Left forelimb (tissue), 1 donor: ENCODE measurements around the gene KLF13.

Experiments used
- DNase-seq: peaks from one replicate; pipeline ENCODE4 v3.0.0-alpha.2; 2018; ENCODE audit warnings: low spot score

Gene KLF13

DNA sequence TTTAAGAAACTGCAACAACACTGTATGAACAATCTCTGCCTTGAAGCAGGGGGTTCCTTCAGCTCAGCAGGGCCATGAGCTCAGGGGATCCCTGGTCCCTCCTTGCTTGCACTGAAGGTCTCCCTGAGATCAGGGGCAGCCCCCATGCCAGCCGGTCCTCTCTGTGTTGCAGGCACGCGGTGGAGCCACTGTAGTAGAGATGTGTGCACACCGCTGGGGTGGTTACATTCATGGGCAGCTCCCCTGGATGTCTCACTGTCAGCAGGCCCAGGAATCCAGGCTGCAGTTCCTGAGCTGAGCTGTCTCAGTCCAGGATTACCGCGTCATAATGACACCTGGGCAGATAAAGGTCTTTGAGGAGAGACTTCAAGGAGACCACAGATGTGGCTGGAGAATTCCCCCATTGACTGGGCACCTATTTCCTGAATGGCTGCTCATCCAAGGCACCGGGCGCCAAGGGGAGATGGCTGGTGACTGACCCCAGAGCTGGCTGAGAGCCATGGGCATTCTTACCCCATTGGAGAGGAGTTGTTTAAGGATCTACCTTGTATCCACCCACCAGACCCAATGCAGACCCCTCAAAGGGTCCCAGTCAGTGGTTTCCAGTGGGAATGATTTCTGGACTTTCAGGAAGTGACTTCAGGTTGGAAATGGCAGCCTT is 10.4 kb upstream of the KLF13 start:
- DNase-seq: no peak

DNA sequence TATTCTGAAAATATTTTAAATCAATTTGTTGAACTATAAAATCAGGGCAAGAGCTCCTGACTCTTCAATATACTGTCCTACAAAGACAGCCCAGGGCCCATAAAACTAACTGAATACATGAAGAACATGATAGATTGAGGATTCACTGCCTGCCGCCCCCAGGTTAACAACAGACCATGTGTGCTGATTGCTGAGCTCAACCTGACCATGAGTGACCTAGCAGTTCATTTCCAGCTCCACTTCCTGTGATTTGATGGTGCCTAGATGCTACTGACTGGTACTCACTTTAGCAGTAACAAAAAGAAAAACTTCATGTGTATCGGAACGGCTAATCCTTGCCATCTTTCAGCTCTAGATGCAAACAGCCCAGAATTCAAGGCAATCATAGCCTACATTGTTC is 9.6 kb upstream of the KLF13 start:
- DNase-seq: no peak

DNA sequence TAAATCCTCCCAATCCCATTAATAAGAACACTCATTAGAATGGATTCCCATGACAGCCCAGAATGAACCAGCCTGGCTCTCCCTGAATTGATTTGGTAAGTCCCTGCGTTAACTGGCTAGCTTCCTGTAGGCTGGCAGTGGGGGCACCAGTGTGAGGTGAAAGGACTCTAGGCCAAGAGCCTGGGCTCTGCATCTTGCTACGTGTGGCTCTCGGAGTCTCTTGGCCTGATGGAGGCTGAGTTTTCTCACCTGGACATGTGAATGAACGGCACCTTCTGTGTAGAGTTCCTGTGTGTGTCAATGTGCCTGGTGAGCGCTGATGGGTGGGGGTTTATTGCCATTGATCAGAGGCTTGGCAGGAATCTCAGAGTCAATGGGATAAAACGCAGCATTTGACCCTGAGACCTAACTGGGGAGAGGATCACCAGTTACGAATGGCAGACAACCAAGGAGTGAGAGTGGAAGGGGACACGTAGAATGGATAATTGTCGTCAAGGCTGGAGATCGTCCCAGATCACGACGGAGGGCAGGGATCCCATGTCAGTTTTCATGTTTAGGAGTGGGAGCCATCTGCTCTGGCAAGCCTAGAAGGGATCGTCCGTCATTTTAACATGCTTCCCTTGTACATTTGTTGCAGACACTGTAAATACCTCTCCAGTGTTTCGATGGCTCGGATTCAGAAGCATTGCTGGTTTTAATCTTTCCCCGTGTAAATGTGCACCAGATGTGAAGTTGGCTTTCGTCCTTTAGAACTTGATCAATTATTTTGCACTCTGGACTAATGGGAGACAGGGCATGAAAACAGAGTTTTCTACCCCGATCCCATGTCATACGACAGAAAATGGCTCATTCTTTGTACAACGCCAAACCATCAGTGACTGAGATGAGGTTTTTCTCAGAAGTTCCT is 9.0 kb upstream of the KLF13 start:
- no peak for DNase-seq

GRCh38 chr15:31318429-31318828 is 8.2 kb upstream of the KLF13 start:
- DNase-seq: no peak

DNA sequence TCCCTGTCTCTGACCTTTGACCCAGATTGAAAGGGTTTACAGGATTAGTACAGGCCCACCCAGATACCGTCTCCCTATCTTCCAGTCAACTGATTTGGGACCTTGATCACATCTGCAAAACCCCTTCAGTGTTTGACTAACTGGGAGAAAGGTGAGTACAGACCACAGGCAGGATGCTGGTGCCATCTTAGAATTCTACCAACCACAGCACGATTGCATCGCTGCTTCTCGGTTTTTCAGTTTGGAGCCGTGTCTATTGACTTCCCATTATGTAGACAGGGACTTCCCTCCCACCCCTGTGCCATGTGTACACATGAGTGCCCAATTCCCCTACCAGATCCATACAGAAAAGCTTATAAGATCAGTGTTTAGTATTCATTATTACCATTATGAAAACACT is 6.6 kb upstream of the KLF13 start:
- DNase-seq: no peak

DNA sequence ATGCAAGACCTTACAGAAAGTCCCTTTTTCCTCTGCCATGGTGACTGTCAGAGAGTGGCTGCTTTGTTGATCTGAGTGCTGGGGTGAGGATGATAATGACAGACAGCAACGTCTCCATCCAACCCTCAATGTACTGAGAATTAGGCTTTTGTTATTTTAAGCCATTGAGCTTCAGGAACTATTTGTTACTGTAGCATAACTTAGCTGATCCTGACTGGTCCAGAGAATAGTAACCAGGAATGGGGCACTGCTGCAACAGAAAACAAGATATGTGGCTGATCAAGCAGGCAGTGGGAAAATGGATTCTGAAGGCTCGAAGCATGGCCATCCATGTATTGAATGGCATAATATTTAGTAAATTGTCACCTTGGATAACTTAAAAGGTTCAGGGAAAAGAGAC is 5.2 kb upstream of the KLF13 start:
- DNase-seq: no peak

DNA sequence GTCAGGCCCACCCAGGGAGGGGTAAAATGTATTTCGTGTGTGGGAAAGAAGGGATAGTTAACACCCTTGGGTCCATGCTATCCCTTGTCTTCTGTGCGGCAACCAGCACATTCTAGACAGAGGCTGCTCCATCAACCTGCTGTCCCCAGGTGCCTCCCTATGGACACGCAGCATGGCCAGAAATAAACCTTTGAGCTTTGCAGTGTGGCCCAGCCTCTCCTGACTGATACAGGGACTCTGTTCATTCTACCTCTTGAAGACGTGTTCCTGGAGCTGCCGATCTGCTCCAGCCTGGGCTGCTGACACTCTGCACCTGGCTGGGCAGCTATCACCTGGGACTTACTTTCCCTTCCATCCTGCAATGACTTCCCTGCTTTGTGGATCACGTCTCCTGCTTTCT is 4.1 kb upstream of the KLF13 start:
- no peak for DNase-seq

DNA sequence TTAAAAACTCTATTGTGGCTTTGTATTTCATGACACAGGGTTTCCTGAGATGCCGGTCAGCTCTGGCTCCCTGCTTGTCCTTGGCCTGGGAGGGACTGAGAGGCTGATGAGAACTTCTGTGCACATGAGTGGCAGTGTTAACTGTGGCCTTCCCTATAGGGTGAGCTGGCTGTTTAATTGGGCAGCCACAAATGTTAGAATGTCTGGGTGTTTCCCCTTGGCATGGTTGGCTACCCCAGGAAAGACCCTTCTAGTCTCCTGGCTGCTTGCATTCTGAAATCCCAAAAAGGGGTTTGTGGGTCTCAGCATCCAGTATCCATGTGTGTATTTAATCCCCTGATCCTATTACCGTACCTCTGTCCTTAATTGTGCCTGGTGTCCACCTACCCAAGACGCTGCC is 3.0 kb upstream of the KLF13 start:
- DNase-seq: no peak

- DNase-seq: no peak
Measured at GRCh38 chr15:31324186-31324585, 2.4 kb upstream of the KLF13 start.

- DNase-seq: no peak
Measured at GRCh38 chr15:31324806-31325594, 1.6 kb upstream of the KLF13 start.

- DNase-seq: peak; percentile 87
Measured at GRCh38 chr15:31325595-31326155, 960 bp upstream of the KLF13 start.

DNA sequence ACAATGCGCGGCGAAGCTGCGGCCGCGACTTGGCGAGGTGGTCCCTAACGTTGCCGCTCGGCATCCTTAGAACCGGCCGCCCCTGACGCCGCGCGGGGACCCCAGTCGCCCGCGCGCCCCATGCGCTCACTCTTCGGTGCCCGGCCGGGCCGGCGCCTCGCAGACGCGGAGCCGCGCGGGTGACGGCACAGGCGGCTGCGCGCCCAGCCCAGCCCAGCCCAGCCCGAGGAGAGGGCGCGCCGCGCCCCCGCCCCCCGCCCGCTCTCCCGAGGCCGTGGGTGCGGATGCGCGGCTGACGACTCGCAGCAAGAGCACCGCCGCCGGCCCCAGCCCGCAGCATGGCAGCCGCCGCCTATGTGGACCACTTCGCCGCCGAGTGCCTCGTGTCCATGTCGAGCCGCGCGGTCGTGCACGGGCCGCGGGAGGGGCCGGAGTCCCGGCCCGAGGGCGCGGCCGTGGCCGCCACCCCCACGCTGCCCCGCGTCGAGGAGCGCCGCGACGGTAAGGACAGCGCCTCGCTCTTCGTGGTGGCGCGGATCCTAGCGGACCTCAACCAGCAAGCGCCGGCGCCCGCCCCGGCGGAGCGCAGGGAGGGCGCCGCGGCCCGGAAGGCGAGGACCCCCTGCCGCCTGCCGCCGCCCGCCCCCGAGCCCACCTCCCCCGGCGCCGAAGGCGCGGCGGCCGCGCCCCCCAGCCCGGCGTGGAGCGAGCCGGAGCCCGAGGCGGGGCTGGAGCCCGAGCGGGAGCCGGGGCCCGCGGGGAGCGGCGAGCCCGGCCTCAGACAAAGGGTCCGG is 437 bp downstream of the KLF13 start:
- DNase-seq: no peak

DNA sequence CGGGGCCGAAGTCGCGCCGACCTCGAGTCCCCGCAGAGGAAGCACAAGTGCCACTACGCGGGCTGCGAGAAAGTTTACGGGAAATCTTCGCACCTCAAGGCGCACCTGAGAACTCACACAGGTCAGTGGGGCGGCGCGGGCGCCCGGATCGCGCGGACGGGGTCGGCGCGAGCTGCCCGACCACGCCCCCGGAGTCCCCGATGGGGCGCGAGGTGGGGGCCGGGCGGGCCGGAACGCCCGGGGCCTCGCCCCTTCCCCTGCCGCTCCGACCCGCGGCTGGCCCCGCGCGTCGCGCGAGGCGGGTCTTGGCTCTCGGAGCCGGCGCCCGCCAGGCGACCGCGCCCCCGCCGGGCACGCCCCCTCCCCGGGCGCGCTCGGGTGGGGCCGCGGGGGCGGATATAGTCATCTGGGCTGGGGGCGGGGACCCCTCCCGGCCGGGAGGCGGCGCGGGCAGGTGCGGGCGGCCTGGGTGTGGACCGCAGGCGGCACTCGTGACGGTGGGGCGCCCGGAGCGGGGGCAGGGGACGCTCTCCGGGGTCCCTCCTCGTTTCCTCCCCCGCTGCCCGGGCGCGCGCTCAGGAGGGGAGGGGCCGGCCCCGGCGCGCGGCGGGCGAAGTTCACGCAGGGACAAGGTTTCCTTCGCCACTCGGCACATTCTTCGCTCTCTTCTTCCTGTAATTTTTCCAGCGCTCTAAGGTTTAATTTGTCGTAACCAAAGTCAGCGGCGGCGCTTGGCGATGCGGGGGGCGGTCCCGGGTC is 1.2 kb downstream of the KLF13 start:
- peak; percentile 75 for DNase-seq

DNA sequence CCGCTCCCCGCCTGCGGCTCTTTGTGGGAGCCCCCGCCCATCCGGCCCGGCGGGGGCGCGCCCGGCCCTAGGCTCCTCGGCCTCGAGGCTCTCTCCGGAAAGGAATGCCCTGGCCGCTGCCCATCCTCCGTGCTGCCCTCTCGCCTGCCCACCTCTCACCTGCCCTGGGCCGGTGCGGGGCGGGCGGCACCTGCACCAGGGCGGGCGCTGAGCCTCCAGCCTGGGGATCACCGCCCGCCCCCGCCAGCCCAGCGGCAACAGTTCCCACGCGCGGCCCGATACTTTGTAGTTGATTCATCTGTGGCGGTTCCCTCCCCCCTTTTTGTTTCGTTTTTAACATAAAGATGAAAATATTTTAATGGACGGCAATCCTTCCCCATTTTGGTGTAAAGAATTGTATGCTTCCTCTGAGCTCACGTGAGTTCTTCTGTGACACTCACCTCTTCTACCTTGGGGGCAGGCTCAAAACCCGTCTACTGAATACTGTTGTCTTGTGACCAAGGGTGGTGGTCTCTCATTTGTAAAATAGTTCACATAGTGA is 1.9 kb downstream of the KLF13 start:
- DNase-seq: no peak

- DNase-seq: no peak
Measured at GRCh38 chr15:31328969-31329639, 2.5 kb downstream of the KLF13 start.

DNA sequence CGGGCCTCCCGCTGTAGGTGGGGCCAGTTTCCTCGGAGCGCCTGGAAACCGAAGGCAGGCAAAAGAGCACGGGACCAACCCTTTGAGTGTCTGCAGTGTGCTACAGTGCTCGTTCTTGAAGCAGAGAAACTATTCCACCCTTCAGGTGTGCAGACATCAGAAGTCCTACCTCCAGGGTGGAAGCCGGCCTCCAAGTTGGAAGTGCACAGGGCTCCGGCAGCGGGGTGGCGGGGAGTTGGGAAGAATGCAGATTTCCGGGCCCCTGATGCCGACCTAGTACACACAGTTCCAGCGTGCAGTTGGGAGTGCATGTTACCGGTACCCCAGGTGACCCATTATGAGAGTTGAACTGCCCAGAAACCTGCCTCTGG is 3.0 kb downstream of the KLF13 start:
- DNase-seq: no peak

- DNase-seq: no peak
Measured at GRCh38 chr15:31330111-31330785, 3.6 kb downstream of the KLF13 start.

DNA sequence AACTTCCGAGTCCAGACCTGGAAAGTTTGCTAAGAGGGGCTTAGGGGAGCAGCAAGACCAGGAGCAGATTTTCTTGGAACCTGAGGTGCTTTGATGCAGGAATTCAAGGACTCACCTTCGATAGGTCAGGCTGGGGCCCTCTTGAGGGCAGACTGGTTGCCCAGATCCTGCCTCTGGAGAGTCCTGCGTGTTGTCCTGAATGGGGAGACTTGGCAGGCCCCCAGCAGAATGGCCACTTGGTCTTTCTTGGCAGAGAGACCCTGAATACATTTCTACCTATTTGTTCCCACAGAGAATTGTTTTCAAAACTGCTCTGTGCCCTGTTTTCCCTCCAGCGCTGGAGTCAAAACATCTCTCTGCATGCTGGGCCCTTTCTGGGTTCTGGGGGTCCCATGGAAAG is 4.2 kb downstream of the KLF13 start:
- DNase-seq: no peak

- DNase-seq: no peak
Measured at GRCh38 chr15:31331389-31331788, 4.8 kb downstream of the KLF13 start.
